HEK293T (cell line): ENCODE measurements around the gene HAPLN2.

Experiments used
- CTCF ChIA-PET: fragments of 350-600 bp; formaldehyde crosslinking; extraction: SDS; loops from one replicate; lab custom pipeline; 2021; ENCODE audit warnings: antibody characterized with exemption, inconsistent platforms; lab: Yijun Ruan, JAX
- POLR2A ChIA-PET: fragments of 350-600 bp; formaldehyde crosslinking; extraction: SDS; loops from one replicate; lab custom pipeline; 2020; ENCODE audit warnings: antibody characterized with exemption, inconsistent platforms; lab: Yijun Ruan, JAX
- DNase-seq: peaks from one replicate; pipeline ENCODE4 v3.0.0; 2012; ENCODE audit warnings: mixed read lengths; ENCODE audit errors: extremely low spot score
- ARNT ChIP-seq: fragments of 450-650 bp; IDR thresholded peaks from 2 replicates; pipeline ENCODE4 v1.6.1; 2017; ENCODE audit warnings: mild to moderate bottlenecking
- BHLHE40 ChIP-seq: fragments of 450-650 bp; IDR thresholded peaks from 2 replicates; pipeline ENCODE4 v1.6.1; 2016; ENCODE audit warnings: mild to moderate bottlenecking, moderate library complexity, borderline replicate concordance
- CTBP1 ChIP-seq: fragments of 450-650 bp; IDR thresholded peaks from 2 replicates; pipeline ENCODE4 v1.6.1; 2016; ENCODE audit warnings: borderline replicate concordance
- ELF4 ChIP-seq: fragments of 450-650 bp; IDR thresholded peaks from 2 replicates; pipeline ENCODE4 v1.6.1; 2017; ENCODE audit warnings: antibody characterized with exemption
- FOXA1 ChIP-seq: fragments of 450-650 bp; IDR thresholded peaks from 2 replicates; pipeline ENCODE4 v1.6.1; 2016; ENCODE audit warnings: mild to moderate bottlenecking
- FOXK2 ChIP-seq: fragments of 450-650 bp; IDR thresholded peaks from 2 replicates; pipeline ENCODE4 v1.6.1; 2016; ENCODE audit warnings: mild to moderate bottlenecking
- FOXM1 ChIP-seq: fragments of 450-650 bp; IDR thresholded peaks from 2 replicates; pipeline ENCODE4 v1.6.1; 2017; ENCODE audit warnings: mild to moderate bottlenecking, borderline replicate concordance
- HDGF ChIP-seq: fragments of 450-650 bp; IDR thresholded peaks from 2 replicates; pipeline ENCODE4 v1.6.1; 2017; ENCODE audit warnings: antibody characterized with exemption, borderline replicate concordance
- L3MBTL2 ChIP-seq: fragments of 450-650 bp; conservative IDR thresholded peaks from 2 replicates; pipeline ENCODE4 v1.6.1; 2016; ENCODE audit warnings: mild to moderate bottlenecking
- LEF1 ChIP-seq: fragments of 450-650 bp; IDR thresholded peaks from 2 replicates; pipeline ENCODE4 v1.6.1; 2017; ENCODE audit warnings: mild to moderate bottlenecking, borderline replicate concordance
- NFRKB ChIP-seq: fragments of 450-650 bp; IDR thresholded peaks from 2 replicates; pipeline ENCODE4 v1.6.1; 2016; ENCODE audit warnings: mild to moderate bottlenecking, moderate library complexity
- SP1 ChIP-seq: fragments of 450-650 bp; IDR thresholded peaks from 2 replicates; pipeline ENCODE4 v1.6.1; 2017
- SUZ12 ChIP-seq: fragments of 450-650 bp; IDR thresholded peaks from 2 replicates; pipeline ENCODE4 v1.6.1; 2016; ENCODE audit warnings: mild to moderate bottlenecking
- TARDBP ChIP-seq: fragments of 450-650 bp; IDR thresholded peaks from 2 replicates; pipeline ENCODE4 v1.6.1; 2016
- ZNF384 ChIP-seq: fragments of 450-650 bp; IDR thresholded peaks from 2 replicates; pipeline ENCODE4 v1.6.1; 2016
- TF ChIP-seq, protein P1 (sequence below): fragments of 450-650 bp; IDR thresholded peaks from 2 replicates; pipeline ENCODE4 v1.6.1; 2016

HAPLN2 gene

GRCh38 chr1:156656806-156657740, 37.9 kb downstream of the HAPLN2 start:
- peak; percentile 90 for DNase-seq
- CTCF ChIA-PET = interaction anchor here (1.0 to 8.3 kb wide), 7 partner anchors 8 to 69 kb away, joined by 3 to 97 read pairs (median 8); partner anchors contain the start of genes HAPLN2 and NES
- POLR2A ChIA-PET = interaction anchor here (1.2 to 5.2 kb wide), 2 partner anchors 20 to 30 kb away, joined by 4 to 122 read pairs; partner anchors contain the start of gene NES
- TF ChIP-seq, protein P1, sequence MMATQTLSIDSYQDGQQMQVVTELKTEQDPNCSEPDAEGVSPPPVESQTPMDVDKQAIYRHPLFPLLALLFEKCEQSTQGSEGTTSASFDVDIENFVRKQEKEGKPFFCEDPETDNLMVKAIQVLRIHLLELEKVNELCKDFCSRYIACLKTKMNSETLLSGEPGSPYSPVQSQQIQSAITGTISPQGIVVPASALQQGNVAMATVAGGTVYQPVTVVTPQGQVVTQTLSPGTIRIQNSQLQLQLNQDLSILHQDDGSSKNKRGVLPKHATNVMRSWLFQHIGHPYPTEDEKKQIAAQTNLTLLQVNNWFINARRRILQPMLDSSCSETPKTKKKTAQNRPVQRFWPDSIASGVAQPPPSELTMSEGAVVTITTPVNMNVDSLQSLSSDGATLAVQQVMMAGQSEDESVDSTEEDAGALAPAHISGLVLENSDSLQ = no peak
- TF ChIP-seq ZNF384 = no peak
- TF ChIP-seq FOXM1 = no peak
- no peak for TF ChIP-seq SP1
- no peak for TF ChIP-seq ARNT
- TF ChIP-seq NFRKB = no peak
- TF ChIP-seq HDGF = no peak
- TF ChIP-seq CTBP1 = no peak
- no peak for TF ChIP-seq L3MBTL2
- TF ChIP-seq SUZ12 = no peak
- no peak for TF ChIP-seq FOXK2
- no peak for TF ChIP-seq ELF4
- no peak for TF ChIP-seq TARDBP
- TF ChIP-seq FOXA1 = no peak
- no peak for TF ChIP-seq BHLHE40
- no peak for TF ChIP-seq LEF1

DNA sequence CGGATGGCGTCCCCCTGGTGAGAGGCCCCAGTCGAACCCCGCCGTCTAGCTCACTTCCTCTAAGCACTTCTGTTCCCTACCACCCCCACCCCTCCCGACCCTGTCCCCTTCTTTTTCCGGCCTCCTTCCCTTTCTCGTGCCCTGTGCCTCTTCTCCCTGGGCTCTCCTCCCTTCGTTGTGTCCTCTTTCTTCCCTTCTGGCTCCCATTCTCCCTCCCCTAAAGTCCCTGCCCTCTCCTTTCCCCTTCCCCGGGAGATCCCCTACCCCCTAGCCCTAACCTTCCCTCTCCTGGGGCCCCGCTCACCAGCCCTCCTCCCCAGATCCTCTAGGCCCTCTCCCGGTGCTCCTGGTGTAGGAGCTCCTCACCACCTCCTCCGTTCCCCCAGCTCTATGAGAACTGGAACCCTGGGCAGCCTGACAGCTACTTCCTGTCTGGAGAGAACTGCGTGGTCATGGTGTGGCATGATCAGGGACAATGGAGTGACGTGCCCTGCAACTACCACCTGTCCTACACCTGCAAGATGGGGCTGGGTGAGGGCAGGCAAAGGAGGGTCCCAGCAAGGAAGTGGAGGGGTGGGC, 38.6 kb downstream of the HAPLN2 start:
- POLR2A ChIA-PET = interaction anchor here (1.2 to 5.2 kb wide), 3 partner anchors 19 to 31 kb away, joined by 3 to 122 read pairs (median 4); partner anchors contain the start of gene NES
- no peak for DNase-seq
- CTCF ChIA-PET = interaction anchor here (0.8 to 8.3 kb wide), 8 partner anchors 9 to 68 kb away, joined by 3 to 97 read pairs (median 7); partner anchors contain the start of genes BCAN, HAPLN2 and NES
- TF ChIP-seq SP1 (no peak), CTBP1 (no peak), TARDBP (no peak), LEF1 (no peak), FOXM1 (no peak), ZNF384 (no peak), NFRKB (no peak), HDGF (no peak)
- TF ChIP-seq, protein P1 = no peak

DNA sequence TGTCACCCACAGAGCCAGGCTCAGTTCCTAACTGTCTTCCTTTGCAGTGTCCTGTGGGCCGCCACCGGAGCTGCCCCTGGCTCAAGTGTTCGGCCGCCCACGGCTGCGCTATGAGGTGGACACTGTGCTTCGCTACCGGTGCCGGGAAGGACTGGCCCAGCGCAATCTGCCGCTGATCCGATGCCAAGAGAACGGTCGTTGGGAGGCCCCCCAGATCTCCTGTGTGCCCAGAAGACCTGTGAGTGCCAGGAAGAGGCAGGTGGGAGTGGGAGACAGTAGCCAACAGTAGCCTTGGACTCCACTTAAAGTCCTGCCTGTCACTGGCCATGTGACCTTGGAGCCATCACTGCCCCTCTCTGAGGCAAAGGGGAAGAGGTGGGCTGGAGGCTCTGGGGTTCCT, 39.3 kb downstream of the HAPLN2 start:
- ChIA-PET CTCF (interaction anchor here (0.8 to 8.3 kb wide), 9 partner anchors 10 to 67 kb away, joined by 3 to 97 read pairs (median 6); partner anchors contain the start of genes BCAN, CRABP2, HAPLN2 and NES), POLR2A (interaction anchor here (1.2 to 5.2 kb wide), 4 partner anchors 19 to 35 kb away, joined by 3 to 122 read pairs (median 14); partner anchors contain the start of gene NES)
- TF ChIP-seq HDGF (no peak), LEF1 (no peak), FOXM1 (no peak), ELF4 (no peak), FOXA1 (no peak), BHLHE40 (no peak), NFRKB (no peak), CTBP1 (no peak), L3MBTL2 (no peak), SUZ12 (no peak), TARDBP (no peak), FOXK2 (no peak), SP1 (no peak), ZNF384 (no peak), ARNT (no peak)
- TF ChIP-seq, protein P1 = no peak
- DNase-seq = no peak

DNA sequence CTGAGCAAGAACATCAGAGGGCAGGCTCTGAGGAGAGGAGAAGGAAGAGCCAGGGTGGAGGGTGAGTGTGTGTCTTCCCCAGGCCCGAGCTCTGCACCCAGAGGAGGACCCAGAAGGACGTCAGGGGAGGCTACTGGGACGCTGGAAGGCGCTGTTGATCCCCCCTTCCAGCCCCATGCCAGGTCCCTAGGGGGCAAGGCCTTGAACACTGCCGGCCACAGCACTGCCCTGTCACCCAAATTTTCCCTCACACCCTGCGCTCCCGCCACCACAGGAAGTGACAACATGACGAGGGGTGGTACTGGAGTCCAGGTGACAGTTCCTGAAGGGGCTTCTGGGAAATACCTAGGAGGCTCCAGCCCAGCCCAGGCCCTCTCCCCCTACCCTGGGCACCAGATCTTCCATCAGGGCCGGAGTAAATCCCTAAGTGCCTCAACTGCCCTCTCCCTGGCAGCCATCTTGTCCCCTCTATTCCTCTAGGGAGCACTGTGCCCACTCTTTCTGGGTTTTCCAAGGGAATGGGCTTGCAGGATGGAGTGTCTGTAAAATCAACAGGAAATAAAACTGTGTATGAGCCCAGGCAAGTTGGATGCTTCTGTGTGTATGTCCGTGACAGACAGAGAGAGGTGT, 39.8 kb downstream of the HAPLN2 start:
- POLR2A ChIA-PET = interaction anchor here (0.7 to 5.2 kb wide), 5 partner anchors 18 to 68 kb away, joined by 3 to 122 read pairs (median 23); partner anchors contain the start of genes ISG20L2, METTL25B and NES
- TF ChIP-seq CTBP1 = no peak
- no peak for TF ChIP-seq LEF1
- no peak for TF ChIP-seq ARNT
- TF ChIP-seq FOXK2 = no peak
- TF ChIP-seq HDGF = no peak
- no peak for TF ChIP-seq ZNF384
- TF ChIP-seq NFRKB = no peak
- TF ChIP-seq BHLHE40 = no peak
- TF ChIP-seq TARDBP = no peak
- no peak for TF ChIP-seq SUZ12
- no peak for TF ChIP-seq L3MBTL2
- no peak for TF ChIP-seq SP1

More for the DNA sequence above, 39.8 kb downstream of the HAPLN2 start:
- CTCF ChIA-PET = interaction anchor here (0.6 to 8.3 kb wide), 16 partner anchors 10 to 200 kb away, joined by 3 to 97 read pairs (median 6); partner anchors contain the start of genes CRABP2, HAPLN2, HDGF and NES
- DNase-seq = no peak
